SK-N-SH (cell line): ENCODE results near the gene CNGA2. TPM values are rescaled to one million over a fixed set of nuclear protein-coding genes. Genes with fewer than 3 reads are reported as not detected.

Source experiments
- CTCF ChIA-PET: fragments of 300-600, 350-600 bp; formaldehyde crosslinking; extraction: SDS; loops from one replicate; lab custom pipeline; 2021; lab: Yijun Ruan, JAX
- POLR2A ChIA-PET: fragments of 350-600 bp; sonication (Branson Sonifier 250); formaldehyde crosslinking; extraction: SDS; loops from one replicate; lab custom pipeline; 2020; ENCODE audit warnings: antibody characterized with exemption, inconsistent platforms; lab: Yijun Ruan, JAX
- DNase-seq: peaks from one replicate; pipeline ENCODE4 v3.0.0; 2012
- H2AFZ ChIP-seq: fragments of 200-600 bp; sonication (generic); 2 replicates; pipeline ENCODE4 v1.8.1; 2016; ENCODE audit warnings: antibody characterized with exemption, mild to moderate bottlenecking, low read depth
- H3F3A ChIP-seq: fragments of 200-600 bp; sonication (generic); replicated peaks from 2 replicates; pipeline ENCODE3; 2016; ENCODE audit warnings: antibody characterized with exemption, mild to moderate bottlenecking; ENCODE audit not compliant: insufficient read depth
- H3K27ac ChIP-seq, 2 experiments: fragments of 200-500 bp in 1 of 2; fragments of 200-600 bp in 1 of 2; sonication (Bioruptor generic) in 1 of 2; sonication (generic), shearing (Covaris generic) in 1 of 2; 2 replicates each; pipeline versions ENCODE4 v1.5.1 to v1.6.1; 2014 to 2016; ENCODE audit warnings: low read depth in 2 of 2, inconsistent platforms in 1 of 2, low read length in 1 of 2, mild to moderate bottlenecking in 1 of 2, mixed read lengths in 1 of 2
- H3K27me3 ChIP-seq: fragments of 200-600 bp; sonication (generic), shearing (Covaris generic); 2 replicates; pipeline ENCODE4 v1.6.1; 2016; ENCODE audit warnings: mixed run types; ENCODE audit not compliant: insufficient read depth
- H3K36me3 ChIP-seq, 2 experiments: fragments of 200-500 bp in 1 of 2; fragments of 200-600 bp in 1 of 2; sonication (Bioruptor generic) in 1 of 2; sonication (generic) in 1 of 2; replicated peaks in 1 of 2; 2 replicates each; pipeline versions ENCODE3 to v1.5.1; 2014 to 2016; ENCODE audit warnings: low read length in 1 of 2, mild to moderate bottlenecking in 1 of 2; ENCODE audit not compliant: insufficient read depth in 2 of 2, control insufficient read depth in 1 of 2
- H3K4me1 ChIP-seq, 2 experiments: fragments of 200-500 bp in 1 of 2; fragments of 200-600 bp in 1 of 2; sonication (Bioruptor generic) in 1 of 2; sonication (generic), shearing (Covaris generic) in 1 of 2; 2 replicates each; pipeline versions ENCODE4 v1.5.1 to v1.6.1; 2014 to 2016; ENCODE audit warnings: low read depth in 1 of 2, low read length in 1 of 2, mixed run types in 1 of 2; ENCODE audit not compliant: insufficient read depth in 2 of 2, control insufficient read depth in 1 of 2
- H3K4me2 ChIP-seq: fragments of 200-600 bp; sonication (generic), shearing (Covaris generic); 2 replicates; pipeline ENCODE4 v1.6.1; 2017; ENCODE audit warnings: mixed run types
- H3K4me3 ChIP-seq, 2 experiments: fragments of 200-500 bp in 1 of 2; fragments of 200-600 bp in 1 of 2; sonication (Bioruptor generic) in 1 of 2; sonication (generic), shearing (Covaris generic) in 1 of 2; 2 replicates each; pipeline versions ENCODE4 v1.5.1 to v1.8.1; 2014 to 2016; ENCODE audit warnings: low read depth in 2 of 2, inconsistent platforms in 1 of 2, low read length in 1 of 2, mild to moderate bottlenecking in 1 of 2, mixed read lengths in 1 of 2, moderate library complexity in 1 of 2
- H3K79me2 ChIP-seq: fragments of 200-600 bp; sonication (generic); 2 replicates; pipeline ENCODE4 v1.8.1; 2017; ENCODE audit warnings: mild to moderate bottlenecking; ENCODE audit not compliant: insufficient read depth
- H3K9ac ChIP-seq: fragments of 200-600 bp; sonication (generic); 2 replicates; pipeline ENCODE4 v1.6.1; 2017; ENCODE audit warnings: mixed run types
- H3K9me2 ChIP-seq: fragments of 200-600 bp; sonication (generic); 2 replicates; pipeline ENCODE4 v1.6.1; 2017; ENCODE audit warnings: mixed run types
- H3K9me3 ChIP-seq: fragments of 200-600 bp; sonication (generic); 2 replicates; pipeline ENCODE4 v1.6.1; 2017; ENCODE audit warnings: mixed run types, mild to moderate bottlenecking, moderate library complexity
- H4K20me1 ChIP-seq: fragments of 200-600 bp; sonication (generic); 2 replicates; pipeline ENCODE4 v1.6.1; 2017; ENCODE audit warnings: mild to moderate bottlenecking, mixed run types; ENCODE audit not compliant: insufficient read depth
- CHD2 ChIP-seq: fragments of 150-350 bp; IDR thresholded peaks from 2 replicates; pipeline ENCODE4 v1.6.1; 2018; ENCODE audit warnings: low read length; ENCODE audit not compliant: partially characterized antibody
- EP300 ChIP-seq, 2 experiments: IDR thresholded peaks; 2 replicates each; pipeline versions ENCODE4 v1.4.0 to v1.6.1; 2012; ENCODE audit warnings: borderline replicate concordance in 1 of 2, low read depth in 1 of 2, low read length in 1 of 2
- FOSL2 ChIP-seq: IDR thresholded peaks from 2 replicates; pipeline ENCODE4 v1.4.0; 2012; ENCODE audit warnings: low read depth, mild to moderate bottlenecking, moderate library complexity, borderline replicate concordance
- FOXJ3 ChIP-seq: sonication (generic); formaldehyde crosslinking; IDR thresholded peaks from 2 replicates; pipeline ENCODE4 v1.5.1; 2020; ENCODE audit warnings: mild to moderate bottlenecking, missing genetic modification reagents
- GATA2 ChIP-seq: sonication (generic); formaldehyde crosslinking; IDR thresholded peaks from 2 replicates; pipeline ENCODE4 v1.5.0; 2020; ENCODE audit warnings: mild to moderate bottlenecking, missing genetic modification reagents
- MEF2A ChIP-seq: IDR thresholded peaks from 2 replicates; pipeline ENCODE4 v1.4.0; 2012; ENCODE audit warnings: low read depth, borderline replicate concordance
- POLR2AphosphoS5 ChIP-seq: IDR thresholded peaks from 2 replicates; pipeline ENCODE4 v1.6.1; 2012; ENCODE audit warnings: low read depth, low read length
- RCOR1 ChIP-seq: fragments of 150-350 bp; IDR thresholded peaks from 2 replicates; pipeline ENCODE4 v1.6.1; 2017; ENCODE audit warnings: antibody characterized with exemption, low read length
- TCF12 ChIP-seq: IDR thresholded peaks from 2 replicates; pipeline ENCODE4 v1.4.0; 2012
- WGBS: methylation state at CpG from one replicate; pipeline ENCODE4 v1.1.6; 2017; ENCODE audit warnings: low lambda C conversion rate; 5-methylcytosine and 5-hydroxymethylcytosine counted together
- polyA plus RNA-seq, 3 experiments: library from polyadenylated mRNA; depleted of rRNA; stranded (reverse); fragments of >200 nt; gene quantifications; 2 replicates each; pipeline ENCODE4 v1.2.3, GENCODE V29; 2012
- TF ChIP-seq, protein P1 (sequence below): fragments of 150-350 bp; IDR thresholded peaks from 2 replicates; pipeline ENCODE4 v1.6.1; 2017; ENCODE audit warnings: antibody characterized with exemption, low read length, low read depth, borderline replicate concordance
- TF ChIP-seq, protein P2 (sequence below): fragments of 150-350 bp; IDR thresholded peaks from 2 replicates; pipeline ENCODE4 v1.6.1; 2016; ENCODE audit warnings: mild to moderate bottlenecking, low read depth, low read length
- TF ChIP-seq, protein P3 (sequence below): IDR thresholded peaks from 2 replicates; pipeline ENCODE4; 2012
- TF ChIP-seq, protein P4 (sequence below): IDR thresholded peaks from 2 replicates; pipeline ENCODE4 v1.6.1; 2012; ENCODE audit warnings: mild to moderate bottlenecking, low read depth, low read length, moderate library complexity
- TF ChIP-seq, protein P5 (sequence below): IDR thresholded peaks from 2 replicates; pipeline ENCODE4 v1.4.0; 2012; ENCODE audit warnings: low read depth

CNGA2 gene
- polyA plus RNA-seq, 1 of the 3 experiments (the other 2 are of a cell fraction), result not detected

DNA sequence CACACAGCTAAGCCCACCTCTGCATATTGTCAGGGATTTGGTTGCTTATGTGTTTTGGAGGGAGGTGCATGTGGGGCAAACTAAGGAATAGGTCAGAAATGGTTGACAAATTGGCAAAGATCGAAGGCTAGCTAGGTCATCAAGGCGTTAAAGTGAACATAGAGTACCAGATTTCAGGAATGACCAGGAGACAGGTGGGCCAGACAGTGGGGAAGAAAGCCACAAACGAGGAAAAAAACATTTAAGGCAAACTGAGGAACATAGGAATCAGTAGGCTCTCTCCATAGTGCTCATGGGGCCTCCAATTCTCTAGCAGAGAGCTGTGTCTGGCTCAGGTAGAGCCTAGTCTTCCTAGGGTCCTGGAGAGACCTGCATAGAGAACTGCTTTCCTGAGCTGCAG lies 57.4 kb downstream of the CNGA2 start:
- DNase-seq, result no peak
- no peaks in the 10 kb centered on the region for H3K9me2 ChIP-seq
- H3K9ac ChIP-seq, result no peak overlapping the region
- no peaks in the 10 kb centered on the region for H3K9me3 ChIP-seq
- H2AFZ ChIP-seq, result no peak overlapping the region
- H3K36me3 ChIP-seq, result no peaks in the 10 kb centered on the region
- H3K27ac ChIP-seq, result no peak overlapping the region
- POLR2A ChIA-PET, result no interaction called here
- H3K4me1 ChIP-seq, result no peaks in the 10 kb centered on the region
- H3K4me3 ChIP-seq, result no peak overlapping the region
- no peaks in the 10 kb centered on the region for H4K20me1 ChIP-seq
- no peak overlapping the region for H3K4me2 ChIP-seq
- 0% methylated on average over 3 of the region's 3 CpGs for WGBS
- peaks cover 3% of the 10 kb centered on the region for H3F3A ChIP-seq
- H3K27me3 ChIP-seq, result peaks cover 12% of the 10 kb centered on the region
- no peaks in the 10 kb centered on the region for H3K79me2 ChIP-seq
- TF ChIP-seq FOSL2 (no peak), EP300 (IDR thresholded peaks at IDR 0.05; ENCODE audit: borderline replicate concordance in 1 of 2, low read depth in 1 of 2, low read length in 1 of 2) (no peak), CHD2 (no peak), POLR2AphosphoS5 (no peak), RCOR1 (no peak), MEF2A (no peak), TCF12 (no peak), FOXJ3 (CRISPR knock-in tag) (no peak), GATA2 (CRISPR knock-in tag) (no peak)
- TF ChIP-seq, protein P1, sequence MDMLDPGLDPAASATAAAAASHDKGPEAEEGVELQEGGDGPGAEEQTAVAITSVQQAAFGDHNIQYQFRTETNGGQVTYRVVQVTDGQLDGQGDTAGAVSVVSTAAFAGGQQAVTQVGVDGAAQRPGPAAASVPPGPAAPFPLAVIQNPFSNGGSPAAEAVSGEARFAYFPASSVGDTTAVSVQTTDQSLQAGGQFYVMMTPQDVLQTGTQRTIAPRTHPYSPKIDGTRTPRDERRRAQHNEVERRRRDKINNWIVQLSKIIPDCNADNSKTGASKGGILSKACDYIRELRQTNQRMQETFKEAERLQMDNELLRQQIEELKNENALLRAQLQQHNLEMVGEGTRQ, result no peak
- TF ChIP-seq, protein P2, sequence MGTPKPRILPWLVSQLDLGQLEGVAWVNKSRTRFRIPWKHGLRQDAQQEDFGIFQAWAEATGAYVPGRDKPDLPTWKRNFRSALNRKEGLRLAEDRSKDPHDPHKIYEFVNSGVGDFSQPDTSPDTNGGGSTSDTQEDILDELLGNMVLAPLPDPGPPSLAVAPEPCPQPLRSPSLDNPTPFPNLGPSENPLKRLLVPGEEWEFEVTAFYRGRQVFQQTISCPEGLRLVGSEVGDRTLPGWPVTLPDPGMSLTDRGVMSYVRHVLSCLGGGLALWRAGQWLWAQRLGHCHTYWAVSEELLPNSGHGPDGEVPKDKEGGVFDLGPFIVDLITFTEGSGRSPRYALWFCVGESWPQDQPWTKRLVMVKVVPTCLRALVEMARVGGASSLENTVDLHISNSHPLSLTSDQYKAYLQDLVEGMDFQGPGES, result no peak
- TF ChIP-seq, protein P3, sequence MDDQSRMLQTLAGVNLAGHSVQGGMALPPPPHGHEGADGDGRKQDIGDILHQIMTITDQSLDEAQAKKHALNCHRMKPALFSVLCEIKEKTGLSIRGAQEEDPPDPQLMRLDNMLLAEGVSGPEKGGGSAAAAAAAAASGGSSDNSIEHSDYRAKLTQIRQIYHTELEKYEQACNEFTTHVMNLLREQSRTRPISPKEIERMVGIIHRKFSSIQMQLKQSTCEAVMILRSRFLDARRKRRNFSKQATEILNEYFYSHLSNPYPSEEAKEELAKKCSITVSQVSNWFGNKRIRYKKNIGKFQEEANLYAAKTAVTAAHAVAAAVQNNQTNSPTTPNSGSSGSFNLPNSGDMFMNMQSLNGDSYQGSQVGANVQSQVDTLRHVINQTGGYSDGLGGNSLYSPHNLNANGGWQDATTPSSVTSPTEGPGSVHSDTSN, result no peak
- TF ChIP-seq, protein P4, sequence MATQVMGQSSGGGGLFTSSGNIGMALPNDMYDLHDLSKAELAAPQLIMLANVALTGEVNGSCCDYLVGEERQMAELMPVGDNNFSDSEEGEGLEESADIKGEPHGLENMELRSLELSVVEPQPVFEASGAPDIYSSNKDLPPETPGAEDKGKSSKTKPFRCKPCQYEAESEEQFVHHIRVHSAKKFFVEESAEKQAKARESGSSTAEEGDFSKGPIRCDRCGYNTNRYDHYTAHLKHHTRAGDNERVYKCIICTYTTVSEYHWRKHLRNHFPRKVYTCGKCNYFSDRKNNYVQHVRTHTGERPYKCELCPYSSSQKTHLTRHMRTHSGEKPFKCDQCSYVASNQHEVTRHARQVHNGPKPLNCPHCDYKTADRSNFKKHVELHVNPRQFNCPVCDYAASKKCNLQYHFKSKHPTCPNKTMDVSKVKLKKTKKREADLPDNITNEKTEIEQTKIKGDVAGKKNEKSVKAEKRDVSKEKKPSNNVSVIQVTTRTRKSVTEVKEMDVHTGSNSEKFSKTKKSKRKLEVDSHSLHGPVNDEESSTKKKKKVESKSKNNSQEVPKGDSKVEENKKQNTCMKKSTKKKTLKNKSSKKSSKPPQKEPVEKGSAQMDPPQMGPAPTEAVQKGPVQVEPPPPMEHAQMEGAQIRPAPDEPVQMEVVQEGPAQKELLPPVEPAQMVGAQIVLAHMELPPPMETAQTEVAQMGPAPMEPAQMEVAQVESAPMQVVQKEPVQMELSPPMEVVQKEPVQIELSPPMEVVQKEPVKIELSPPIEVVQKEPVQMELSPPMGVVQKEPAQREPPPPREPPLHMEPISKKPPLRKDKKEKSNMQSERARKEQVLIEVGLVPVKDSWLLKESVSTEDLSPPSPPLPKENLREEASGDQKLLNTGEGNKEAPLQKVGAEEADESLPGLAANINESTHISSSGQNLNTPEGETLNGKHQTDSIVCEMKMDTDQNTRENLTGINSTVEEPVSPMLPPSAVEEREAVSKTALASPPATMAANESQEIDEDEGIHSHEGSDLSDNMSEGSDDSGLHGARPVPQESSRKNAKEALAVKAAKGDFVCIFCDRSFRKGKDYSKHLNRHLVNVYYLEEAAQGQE, result no peak
- TF ChIP-seq, protein P5, sequence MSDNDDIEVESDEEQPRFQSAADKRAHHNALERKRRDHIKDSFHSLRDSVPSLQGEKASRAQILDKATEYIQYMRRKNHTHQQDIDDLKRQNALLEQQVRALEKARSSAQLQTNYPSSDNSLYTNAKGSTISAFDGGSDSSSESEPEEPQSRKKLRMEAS, result no peak
- TF ChIP-seq, all 33 proteins: peak for 0
- CTCF ChIA-PET, result no interaction called here
